Neutrophil (primary cell): ENCODE data around the gene HECTD1.

ENCODE experiments used
- H3K27ac ChIP-seq: fragments of 200-600 bp; sonication (generic); 2 replicates; pipeline ENCODE4 v1.5.1; 2016; ENCODE audit warnings: mild to moderate bottlenecking, moderate library complexity
- H3K27me3 ChIP-seq: fragments of 200-600 bp; sonication (generic); 2 replicates; pipeline ENCODE4 v1.6.0; 2016; ENCODE audit warnings: mild to moderate bottlenecking
- H3K36me3 ChIP-seq: fragments of 200-600 bp; sonication (generic); 2 replicates; pipeline ENCODE4 v1.5.1; 2017
- H3K4me1 ChIP-seq, 2 experiments: fragments of 200-600 bp in 1 of 2; sonication (generic) in 1 of 2; 1 replicate in 1 of 2; 2 replicates in 1 of 2; pipeline versions ENCODE4 v1.5.1 to v1.6.1; 2013 to 2016; ENCODE audit warnings: low read depth in 1 of 2, low read length in 1 of 2, mild to moderate bottlenecking in 1 of 2, moderate library complexity in 1 of 2; ENCODE audit not compliant: control insufficient read depth in 1 of 2, insufficient read depth in 1 of 2
- H3K4me3 ChIP-seq, 2 experiments: fragments of 200-600 bp in 1 of 2; sonication (generic) in 1 of 2; 1 replicate in 1 of 2; 2 replicates in 1 of 2; pipeline ENCODE4 v1.5.1; 2013 to 2016; ENCODE audit warnings: low read depth in 1 of 2, low read length in 1 of 2, mild to moderate bottlenecking in 1 of 2, moderate library complexity in 1 of 2
- H3K9me3 ChIP-seq: fragments of 200-600 bp; sonication (generic); 2 replicates; pipeline ENCODE4 v1.5.1; 2016
- TF ChIP-seq, protein P1 (sequence below): fragments of 200-600 bp; sonication (generic); IDR thresholded peaks from 2 replicates; pipeline ENCODE4 v1.5.1; 2016; ENCODE audit warnings: antibody characterized with exemption

HECTD1 gene

GRCh38 chr14:31124197-31124596, 83.4 kb downstream of the HECTD1 start:
- no peak overlapping the region for H3K27ac ChIP-seq
- TF ChIP-seq, protein P1, sequence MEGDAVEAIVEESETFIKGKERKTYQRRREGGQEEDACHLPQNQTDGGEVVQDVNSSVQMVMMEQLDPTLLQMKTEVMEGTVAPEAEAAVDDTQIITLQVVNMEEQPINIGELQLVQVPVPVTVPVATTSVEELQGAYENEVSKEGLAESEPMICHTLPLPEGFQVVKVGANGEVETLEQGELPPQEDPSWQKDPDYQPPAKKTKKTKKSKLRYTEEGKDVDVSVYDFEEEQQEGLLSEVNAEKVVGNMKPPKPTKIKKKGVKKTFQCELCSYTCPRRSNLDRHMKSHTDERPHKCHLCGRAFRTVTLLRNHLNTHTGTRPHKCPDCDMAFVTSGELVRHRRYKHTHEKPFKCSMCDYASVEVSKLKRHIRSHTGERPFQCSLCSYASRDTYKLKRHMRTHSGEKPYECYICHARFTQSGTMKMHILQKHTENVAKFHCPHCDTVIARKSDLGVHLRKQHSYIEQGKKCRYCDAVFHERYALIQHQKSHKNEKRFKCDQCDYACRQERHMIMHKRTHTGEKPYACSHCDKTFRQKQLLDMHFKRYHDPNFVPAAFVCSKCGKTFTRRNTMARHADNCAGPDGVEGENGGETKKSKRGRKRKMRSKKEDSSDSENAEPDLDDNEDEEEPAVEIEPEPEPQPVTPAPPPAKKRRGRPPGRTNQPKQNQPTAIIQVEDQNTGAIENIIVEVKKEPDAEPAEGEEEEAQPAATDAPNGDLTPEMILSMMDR = no peak
- H3K4me1 ChIP-seq = peaks cover 3 to 13% of the 10 kb centered on the region in 2 experiments
- no peak overlapping the region for H3K4me3 ChIP-seq
- H3K36me3 ChIP-seq = peaks cover 64% of the 10 kb centered on the region
- H3K9me3 ChIP-seq = no peaks in the 10 kb centered on the region
- no peaks in the 10 kb centered on the region for H3K27me3 ChIP-seq

DNA sequence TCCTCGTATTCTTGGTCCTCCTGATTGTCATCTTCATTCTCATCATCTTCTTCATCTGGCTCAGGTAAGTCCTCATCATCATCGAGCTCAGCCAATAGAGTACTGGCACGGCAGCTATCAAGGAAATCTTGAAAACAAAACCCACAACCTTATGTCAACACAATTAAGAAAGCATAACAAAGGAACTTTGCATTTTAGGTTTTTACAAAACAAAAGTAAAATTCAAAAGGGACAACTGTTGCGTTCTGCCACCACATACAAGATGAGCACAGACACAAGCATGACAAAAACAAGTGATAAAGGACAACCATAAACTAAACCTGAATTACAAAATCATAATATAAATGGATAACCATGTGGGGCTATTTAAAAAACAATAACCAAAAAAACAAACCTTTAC, 84.7 kb downstream of the HECTD1 start:
- Histone ChIP-seq H3K4me3 (no peak overlapping the region), H3K27ac (no peak overlapping the region), H3K9me3 (no peaks in the 10 kb centered on the region), H3K4me1 (peaks cover 3 to 5% of the 10 kb centered on the region in 2 experiments), H3K27me3 (no peaks in the 10 kb centered on the region), H3K36me3 (peaks cover 74% of the 10 kb centered on the region)
- TF ChIP-seq, protein P1 = no peak

DNA sequence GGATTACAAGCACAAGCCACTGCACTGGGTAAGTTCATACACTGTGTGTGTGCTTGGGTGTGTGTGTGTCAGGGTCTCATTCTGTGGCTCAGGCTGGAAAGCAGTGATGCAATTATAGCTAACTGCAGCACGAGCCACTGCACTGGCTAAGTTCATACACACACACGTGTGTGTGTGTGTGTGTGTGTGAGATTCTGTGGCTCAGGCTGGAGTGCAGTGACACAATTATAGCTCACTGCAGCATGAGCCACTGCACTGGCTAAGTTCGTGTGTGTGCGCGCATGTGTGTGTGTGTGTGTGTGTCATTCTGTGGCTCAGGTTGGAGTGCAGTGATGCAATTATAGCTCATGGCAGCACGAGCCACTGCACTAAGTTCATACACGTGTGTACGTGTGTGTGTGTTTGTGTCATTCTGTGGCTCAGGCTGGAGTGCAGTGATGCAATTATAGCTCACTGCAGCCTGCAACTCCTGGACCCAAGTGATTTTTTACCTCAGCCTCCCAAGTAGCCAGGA, 85.4 kb downstream of the HECTD1 start:
- no peaks in the 10 kb centered on the region for H3K4me1 ChIP-seq
- no peak overlapping the region for H3K4me3 ChIP-seq
- no peaks in the 10 kb centered on the region for H3K9me3 ChIP-seq
- TF ChIP-seq, protein P1 = no peak
- no peak overlapping the region for H3K27ac ChIP-seq
- H3K36me3 ChIP-seq = peaks cover 76% of the 10 kb centered on the region
- no peaks in the 10 kb centered on the region for H3K27me3 ChIP-seq

DNA sequence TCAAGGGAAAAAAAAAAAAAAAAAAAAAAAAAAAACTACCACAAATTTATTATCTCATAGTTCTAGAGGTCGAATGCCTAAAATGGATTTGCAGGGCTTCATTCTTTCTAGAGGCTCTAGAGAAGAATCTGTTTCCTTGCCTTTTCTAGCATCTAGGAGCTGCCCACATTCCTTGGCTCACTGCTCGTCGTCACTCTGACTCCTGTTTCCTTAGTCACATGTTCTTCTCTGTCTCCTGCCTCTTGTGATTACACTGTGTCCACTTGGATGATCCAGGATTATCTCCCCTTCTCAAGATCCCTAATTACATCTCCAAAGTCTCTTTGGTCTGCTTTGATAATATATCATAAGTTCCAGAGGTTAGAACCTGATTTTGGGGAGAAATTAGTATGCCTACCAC, 88.7 kb downstream of the HECTD1 start:
- TF ChIP-seq, protein P1 = no peak
- H3K36me3 ChIP-seq = peaks cover 92% of the 10 kb centered on the region
- H3K4me3 ChIP-seq = no peak overlapping the region
- H3K27ac ChIP-seq = no peak overlapping the region
- H3K27me3 ChIP-seq = no peaks in the 10 kb centered on the region
- no peaks in the 10 kb centered on the region for H3K9me3 ChIP-seq
- H3K4me1 ChIP-seq = no peaks in the 10 kb centered on the region

DNA sequence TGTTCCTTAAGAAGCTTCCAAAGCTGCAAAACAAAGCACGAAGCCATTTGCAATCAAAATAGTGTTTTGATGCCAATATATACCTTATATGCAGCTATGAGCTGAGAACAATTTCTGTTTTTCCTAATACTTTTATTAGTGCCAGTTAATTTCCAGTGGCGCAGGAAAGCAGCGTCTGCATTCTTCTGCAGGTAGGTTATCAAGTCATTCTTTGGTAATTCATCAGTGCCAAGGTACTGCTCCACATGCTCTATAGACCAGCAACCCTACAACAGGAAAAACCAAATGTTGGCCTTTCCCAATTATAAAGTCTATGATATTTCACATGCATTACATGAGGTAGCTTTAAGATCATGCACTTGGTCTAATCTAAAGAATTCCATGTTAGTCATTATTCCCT, 93.8 kb downstream of the HECTD1 start:
- peaks cover 100% of the 10 kb centered on the region for H3K36me3 ChIP-seq

More for the DNA sequence above, 93.8 kb downstream of the HECTD1 start:
- Histone ChIP-seq H3K9me3 (no peaks in the 10 kb centered on the region), H3K4me3 (no peak overlapping the region), H3K4me1 (no peaks in the 10 kb centered on the region), H3K27me3 (no peaks in the 10 kb centered on the region), H3K27ac (no peak overlapping the region)
- TF ChIP-seq, protein P1 = no peak
